SK-N-SH (cell line): ENCODE data around the gene NAT9.

Experiments used
- CTCF ChIP-seq: fragments of 200-600 bp; sonication (generic); IDR thresholded peaks from 2 replicates; pipeline ENCODE4 v1.6.1; 2017; ENCODE audit warnings: antibody characterized with exemption, mild to moderate bottlenecking, moderate library complexity
- NFIC ChIP-seq: IDR thresholded peaks from 2 replicates; pipeline ENCODE4 v1.4.0; 2012; ENCODE audit warnings: borderline replicate concordance
- NRF1 ChIP-seq: IDR thresholded peaks from 2 replicates; pipeline ENCODE4 v1.6.1; 2012; ENCODE audit warnings: low read depth, mild to moderate bottlenecking, low read length
- POLR2AphosphoS5 ChIP-seq: IDR thresholded peaks from 2 replicates; pipeline ENCODE4 v1.6.1; 2012; ENCODE audit warnings: low read depth, low read length
- TCF12 ChIP-seq: IDR thresholded peaks from 2 replicates; pipeline ENCODE4 v1.4.0; 2012
- YY1 ChIP-seq: IDR thresholded peaks from 2 replicates; pipeline ENCODE4 v1.4.0; 2012; ENCODE audit warnings: low read depth, mild to moderate bottlenecking

GRCh38 chr17:74784125-74784810 is 8.1 kb upstream of the NAT9 start:
- TF ChIP-seq NRF1 = no peak
- TF ChIP-seq NFIC = no peak
- no peak for TF ChIP-seq POLR2AphosphoS5
- TF ChIP-seq CTCF = no peak
- TF ChIP-seq YY1 = no peak
- no peak for TF ChIP-seq TCF12
